Measurements from ENCODE around the gene RECQL5.

RECQL5 gene

DNA sequence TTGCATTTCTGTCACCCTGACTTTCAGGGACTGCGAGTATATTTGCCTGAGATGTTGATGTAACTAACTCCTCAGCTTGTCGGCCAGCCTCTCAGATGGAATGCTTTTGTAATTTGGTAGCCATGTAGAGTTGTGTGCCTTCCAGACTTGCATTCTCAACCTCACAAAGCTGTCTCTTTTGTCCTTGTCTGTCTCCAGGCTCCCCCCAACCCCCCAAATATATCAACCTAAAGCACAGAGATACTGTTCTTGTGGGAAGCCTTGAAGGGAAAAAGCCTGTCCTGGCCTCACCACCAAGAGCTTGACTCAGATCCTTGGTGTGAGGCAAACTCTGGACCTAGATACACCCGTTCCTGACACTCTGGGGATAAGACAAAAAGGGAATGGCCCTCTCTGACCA, 18.5 kb upstream of the RECQL5 start:
- DNase-seq = no peak

DNA sequence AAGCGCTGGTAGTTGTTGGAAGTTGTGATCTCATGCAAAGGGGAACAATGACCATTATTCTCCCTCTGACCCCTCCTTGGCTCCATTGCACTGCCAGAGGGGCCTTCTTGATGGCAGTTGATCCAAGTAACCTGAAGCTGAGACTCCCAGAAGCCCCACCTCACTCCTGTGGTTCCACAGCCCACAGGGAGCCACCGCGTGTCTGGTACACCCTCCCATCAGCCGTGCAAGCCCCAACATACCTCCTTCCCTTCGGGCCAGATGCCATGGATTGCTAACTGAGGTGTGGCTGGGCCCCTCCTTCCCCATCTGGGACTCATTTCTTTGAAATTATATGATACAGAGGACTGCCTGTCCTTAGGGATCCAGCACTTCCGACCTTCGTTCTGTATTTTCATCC, 18.0 kb upstream of the RECQL5 start:
- DNase-seq = no peak

DNA sequence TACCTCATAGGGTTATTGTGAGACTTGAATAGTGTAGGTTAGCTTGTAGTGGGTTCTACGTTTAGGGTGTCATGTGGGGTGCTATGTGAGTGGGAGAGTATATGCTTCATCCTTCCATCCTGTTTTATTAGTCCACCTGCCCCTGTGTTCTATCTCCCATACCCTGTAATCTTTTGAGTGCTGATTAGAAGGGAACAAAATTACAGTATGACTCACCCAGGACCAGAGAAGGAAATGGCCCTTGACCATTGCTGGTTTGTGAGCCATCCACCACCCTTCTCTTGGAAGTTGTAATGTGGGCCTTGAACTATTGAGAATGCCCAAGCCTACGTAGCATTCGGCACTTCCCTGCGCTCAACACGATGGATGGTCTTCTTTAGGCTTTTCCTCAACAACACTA, 17.3 kb upstream of the RECQL5 start:
- no peak for DNase-seq

DNA sequence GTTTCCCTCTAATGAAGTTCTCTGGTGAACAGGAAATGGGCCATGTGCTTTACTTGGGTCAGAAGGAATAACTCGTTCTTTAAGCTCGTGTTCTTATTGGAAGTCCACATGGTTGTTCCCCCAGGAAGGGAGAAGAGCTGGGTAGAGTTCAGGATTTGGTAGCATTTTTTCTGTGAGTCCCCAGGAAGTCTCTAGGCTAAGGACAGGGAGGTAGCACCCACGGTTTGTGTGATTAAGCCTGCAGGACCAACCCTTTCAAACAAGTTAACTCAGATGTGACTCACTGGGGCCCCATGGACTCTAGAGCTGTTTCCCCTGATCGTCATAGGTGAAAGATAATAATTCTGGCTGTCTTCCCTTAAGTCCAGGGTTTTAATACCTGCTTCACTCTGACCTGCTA, 16.6 kb upstream of the RECQL5 start:
- no peak for DNase-seq

DNA sequence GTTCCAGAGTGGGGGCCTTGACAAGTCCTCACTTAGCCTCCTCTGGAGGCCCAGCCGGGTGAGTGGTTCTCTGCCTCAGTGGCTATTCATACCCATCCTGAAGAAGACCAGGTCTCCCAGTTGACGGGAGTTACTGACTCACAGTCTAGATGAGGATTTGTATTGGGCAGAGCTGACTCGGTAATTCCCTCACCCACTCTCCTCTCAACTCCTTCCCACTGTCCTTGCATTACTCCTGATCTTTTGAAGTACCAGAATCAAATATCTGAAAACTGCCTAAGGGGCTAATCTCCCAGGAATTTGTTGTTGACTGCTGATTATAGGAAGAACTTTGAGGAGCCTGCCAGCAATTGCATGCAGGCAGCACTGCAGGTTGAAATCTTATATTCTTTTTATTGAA, 14.3 kb upstream of the RECQL5 start:
- DNase-seq = no peak

DNA sequence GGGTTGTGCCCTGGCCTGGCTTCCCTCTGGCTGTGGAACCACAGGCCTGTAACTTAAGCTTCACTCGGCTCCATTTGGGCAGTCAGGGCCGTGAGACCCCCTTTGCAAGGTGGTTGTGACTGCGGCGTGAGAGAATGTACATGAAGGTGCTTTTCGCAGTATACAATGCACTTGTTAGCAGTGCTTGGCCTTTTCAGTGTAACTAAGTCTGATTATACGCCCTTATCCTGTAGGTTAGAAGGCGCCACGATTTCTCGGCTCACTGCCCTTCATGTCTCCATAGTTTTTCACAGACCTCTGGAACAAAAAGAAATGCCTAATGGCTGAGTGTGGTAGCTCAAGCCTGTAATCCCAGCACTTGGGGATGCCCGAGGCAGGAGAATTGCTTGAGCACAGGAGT, 13.5 kb upstream of the RECQL5 start:
- no peak for DNase-seq

DNA sequence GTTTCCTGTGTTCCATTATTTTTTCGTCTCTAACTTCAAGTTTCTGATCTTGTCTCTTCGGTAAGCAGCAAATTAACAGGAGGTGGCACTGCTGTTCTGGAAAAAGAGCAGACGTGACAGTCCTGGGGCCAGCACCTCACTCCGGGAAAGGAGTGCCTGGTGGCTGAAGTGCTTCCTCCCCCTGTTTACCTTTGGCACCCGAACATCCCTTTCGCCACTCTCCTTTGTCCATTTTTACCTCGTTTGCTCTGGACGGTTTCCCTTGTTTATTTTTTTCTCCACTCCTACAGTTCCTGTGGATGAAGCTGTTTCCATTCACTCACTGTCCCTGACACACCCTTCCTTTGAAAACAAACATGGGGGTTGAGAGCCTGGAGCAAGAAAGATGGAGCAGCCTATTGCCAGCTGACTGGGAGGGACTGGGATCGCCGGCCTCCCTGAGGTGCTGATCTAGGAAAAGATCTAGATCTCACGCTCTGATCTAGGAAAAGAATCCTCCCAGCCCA, 12.8 kb upstream of the RECQL5 start:
- no peak for DNase-seq

DNA sequence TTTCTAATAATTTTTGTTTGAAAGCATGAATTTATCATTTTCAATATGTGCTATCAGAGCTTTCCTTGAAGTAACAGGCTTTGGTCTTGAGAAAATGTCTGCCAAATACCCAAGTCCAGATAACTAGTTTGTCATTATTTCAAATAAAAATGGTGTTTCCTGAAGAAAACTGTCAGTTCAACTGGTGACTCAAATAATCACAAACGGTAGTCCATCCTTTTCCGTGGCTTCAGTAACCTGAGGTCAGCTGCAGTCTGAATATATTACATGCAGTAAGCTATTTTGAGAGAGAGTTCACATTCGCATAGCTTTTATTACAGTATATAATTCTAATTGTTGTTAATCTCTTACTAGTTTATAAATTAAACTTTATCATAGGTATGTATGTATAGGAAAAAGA, 9.5 kb upstream of the RECQL5 start:
- DNase-seq = no peak

DNA sequence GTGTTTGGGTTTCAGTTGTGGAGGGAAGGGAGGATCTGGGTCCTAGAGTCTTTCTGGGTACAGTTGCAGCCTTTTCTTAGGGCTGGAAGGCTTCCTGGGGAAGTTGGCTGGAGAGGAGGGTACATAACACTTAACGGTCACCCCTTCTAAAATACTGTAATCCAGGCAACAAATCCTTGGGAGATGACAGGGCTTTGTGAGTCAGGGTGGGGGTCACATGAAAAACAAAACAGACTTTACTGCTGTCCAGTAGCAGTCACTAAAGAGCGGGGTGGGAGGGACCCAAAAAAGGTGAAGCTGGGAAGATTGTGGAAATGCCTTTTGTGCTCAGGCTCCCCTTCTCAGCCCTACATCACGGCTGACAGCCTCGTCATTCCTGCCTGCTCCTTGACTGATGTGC, 6.5 kb upstream of the RECQL5 start:
- no peak for DNase-seq

DNA sequence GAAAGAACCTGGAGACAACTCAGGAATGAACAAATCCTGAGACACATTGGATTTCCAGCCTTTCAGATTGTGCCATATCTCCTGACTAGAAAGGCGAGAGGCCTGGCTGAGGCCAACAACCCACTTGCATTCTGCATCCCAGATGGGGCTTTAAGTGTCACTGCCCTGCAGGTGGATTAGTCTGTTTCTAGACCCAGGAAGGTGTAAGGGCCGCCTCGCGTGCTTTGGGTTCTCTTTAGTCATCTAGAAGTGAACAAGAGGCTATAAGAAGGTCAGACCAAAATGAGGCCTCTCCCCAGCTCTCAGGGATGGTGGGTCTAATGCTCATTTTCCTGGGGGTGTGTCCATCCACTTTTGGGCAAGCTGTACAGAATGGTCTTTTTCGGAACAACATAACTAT, 5.1 kb upstream of the RECQL5 start:
- DNase-seq = no peak

DNA sequence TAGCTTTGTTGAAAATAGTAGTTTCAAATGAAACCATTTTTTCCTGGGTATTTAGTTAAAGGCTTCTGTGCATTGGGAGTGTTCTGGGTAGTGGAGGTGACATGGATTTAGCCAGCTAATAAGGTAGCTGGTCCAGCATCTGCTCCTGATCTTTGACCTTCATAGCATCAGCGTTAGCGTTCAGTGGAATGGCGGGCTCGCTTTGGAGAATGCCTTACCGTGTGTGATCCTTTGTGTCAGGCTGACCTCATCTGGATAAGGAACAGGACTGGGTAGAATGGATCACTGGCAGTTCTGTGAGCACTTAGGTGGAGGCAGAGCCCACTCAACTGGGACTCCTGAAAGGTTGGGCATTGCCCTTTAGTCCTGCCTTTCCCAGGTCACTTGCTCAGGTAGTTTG, 3.9 kb upstream of the RECQL5 start:
- DNase-seq = no peak

DNA sequence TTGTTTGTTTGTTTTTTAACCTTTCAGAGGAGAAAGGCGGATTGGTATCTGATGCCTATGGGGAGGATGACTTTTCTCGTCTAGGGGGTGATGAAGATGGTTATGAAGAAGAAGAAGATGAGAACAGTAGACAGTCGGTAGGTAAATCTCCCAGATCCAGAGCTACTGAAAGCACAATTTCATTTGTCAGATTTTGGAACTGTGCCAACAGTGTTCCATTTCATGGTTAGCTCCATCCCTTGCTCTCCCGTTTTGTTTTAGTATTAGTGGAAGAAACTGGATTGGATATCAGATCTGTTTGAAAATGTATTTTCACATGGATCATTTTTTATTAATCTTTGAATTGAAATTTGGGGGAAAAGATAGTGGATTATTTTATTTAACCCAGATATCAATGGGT, 1.5 kb upstream of the RECQL5 start:
- DNase-seq = no peak

DNA sequence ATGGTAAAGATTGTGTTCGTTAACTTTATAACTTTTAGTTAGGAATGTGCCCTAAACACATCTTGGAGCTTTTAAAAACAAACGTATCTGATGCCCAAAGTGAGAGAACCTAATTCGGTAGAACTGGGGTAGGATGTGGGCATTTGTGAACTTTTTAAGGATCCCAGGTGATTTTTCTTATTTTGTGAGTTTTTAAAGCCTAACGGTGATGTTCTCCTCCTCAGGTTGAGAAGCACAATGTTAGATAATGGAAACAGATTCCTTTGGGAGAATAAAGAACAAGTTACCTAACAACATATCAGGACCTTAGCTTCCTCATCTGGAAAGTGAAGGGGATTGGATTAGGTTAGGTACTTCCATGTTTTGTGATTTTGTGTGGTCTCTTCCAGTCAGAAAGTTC, 871 bp upstream of the RECQL5 start:
- no peak for DNase-seq

DNA sequence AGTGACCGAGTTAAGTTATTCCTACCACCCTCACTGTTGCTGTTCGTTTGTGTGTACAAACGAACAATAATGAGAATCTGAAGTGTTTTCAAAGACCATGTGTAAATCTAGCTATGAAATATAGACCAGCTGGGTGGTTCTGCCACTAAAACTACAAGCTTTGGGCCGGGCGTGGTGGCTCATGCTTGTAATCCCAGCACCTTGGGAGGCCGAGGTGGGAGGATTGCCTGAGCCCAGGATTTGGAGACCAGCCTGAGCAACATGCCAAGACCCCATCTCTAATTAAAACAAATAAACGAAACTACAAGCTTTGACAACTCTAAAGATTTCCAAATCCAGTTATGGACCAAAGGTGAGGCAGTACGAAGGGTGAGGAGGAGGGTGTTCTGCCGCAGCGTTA, 973 bp downstream of the RECQL5 start:
- DNase-seq = no peak

DNA sequence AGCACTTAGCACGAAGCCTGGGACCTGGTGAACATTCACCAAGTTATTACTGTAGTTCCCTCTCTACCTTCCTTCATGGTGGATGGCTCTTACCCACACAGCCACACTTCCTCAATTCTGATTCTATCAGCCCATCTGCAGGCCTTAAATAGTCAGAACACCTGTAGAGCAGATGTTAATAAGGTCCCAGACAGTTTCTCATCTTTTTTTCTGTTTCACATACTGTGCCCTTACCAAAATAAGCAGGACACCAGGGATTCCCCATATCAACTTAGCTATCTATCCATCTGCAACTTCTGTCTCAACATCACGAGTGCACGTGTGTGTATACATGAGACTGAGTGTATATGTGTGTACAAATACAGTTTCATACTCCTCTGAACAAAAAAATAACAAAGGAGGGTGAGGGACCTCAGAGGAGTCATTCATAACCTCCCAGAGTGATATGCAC, 2.8 kb downstream of the RECQL5 start:
- DNase-seq = no peak

DNA sequence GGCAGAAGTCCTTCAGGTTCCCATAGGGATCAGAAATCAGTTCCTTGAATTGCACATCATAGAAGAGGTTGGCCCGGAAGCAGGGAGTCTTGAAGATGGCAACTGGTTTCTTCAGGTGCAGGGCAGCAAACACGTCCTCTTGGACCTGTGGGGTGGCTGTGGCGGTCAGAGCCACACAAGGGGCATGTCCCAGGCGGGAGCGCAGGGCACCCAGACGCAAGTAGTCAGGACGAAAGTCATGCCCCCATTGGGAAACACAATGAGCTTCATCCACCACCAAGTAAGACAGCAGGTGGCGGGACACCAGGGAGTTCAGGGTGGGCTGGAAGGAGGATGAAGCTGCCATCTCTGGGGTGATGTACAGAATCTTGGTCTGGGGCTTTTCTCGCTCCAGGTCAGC, 4.4 kb downstream of the RECQL5 start:
- no peak for DNase-seq

DNA sequence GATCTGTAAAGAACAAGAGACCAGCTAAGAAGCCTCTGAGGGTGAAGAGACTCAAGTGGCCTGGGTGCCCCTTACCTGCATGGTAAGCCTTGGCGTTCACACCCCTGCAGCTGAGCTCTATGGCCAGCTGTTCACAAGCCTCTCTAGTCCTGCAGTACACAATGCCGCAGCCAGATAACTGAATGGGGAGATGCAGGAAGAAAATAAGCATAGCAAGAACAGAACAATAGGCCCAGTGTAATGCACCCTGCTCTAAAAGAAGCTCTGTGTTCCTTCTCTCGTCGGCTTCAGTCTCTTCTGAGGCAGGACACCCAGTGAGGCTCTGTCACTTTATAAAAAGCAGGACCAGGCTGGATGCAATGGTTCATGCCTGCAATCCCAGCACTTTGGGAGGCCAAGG, 5.4 kb downstream of the RECQL5 start:
- no peak for DNase-seq

DNA sequence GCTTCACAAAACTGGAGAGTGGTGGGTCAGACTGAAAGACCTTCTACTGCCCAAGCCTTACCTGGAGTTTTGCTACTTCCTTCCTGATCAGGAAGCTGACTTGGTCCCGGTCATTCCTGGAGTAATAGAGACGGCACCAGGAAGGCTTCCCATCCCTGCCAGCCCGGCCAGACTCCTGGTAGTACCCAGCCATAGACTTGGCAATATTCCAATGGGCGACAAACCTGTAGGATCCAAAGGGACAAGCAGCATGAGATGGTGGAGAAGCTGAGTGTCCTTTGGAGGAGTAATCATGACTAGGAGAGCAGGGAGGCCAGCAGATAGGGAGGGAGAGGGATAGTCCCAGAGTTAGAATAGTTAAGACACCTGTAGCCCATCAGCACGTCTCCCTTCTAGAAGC, 8.7 kb downstream of the RECQL5 start:
- no peak for DNase-seq

DNA sequence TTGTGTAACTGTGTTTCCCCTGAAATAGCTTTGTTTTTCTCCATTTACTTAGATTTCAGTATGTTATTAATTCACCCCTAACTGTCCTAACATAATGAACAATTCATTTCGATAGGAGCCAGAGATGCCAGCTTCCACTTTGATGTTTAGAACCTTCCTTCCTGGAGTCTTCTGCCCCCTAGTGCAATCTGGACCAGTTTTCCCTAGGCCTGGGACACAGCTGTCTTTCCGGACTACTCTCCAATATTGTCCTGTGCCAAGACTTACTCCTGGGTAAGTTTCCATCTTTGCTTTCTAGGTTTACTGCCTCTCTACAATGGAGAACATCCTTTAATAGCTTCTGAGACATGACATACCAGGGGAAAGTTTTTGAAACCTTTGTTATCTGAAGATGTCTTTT, 12.8 kb downstream of the RECQL5 start:
- no peak for DNase-seq

DNA sequence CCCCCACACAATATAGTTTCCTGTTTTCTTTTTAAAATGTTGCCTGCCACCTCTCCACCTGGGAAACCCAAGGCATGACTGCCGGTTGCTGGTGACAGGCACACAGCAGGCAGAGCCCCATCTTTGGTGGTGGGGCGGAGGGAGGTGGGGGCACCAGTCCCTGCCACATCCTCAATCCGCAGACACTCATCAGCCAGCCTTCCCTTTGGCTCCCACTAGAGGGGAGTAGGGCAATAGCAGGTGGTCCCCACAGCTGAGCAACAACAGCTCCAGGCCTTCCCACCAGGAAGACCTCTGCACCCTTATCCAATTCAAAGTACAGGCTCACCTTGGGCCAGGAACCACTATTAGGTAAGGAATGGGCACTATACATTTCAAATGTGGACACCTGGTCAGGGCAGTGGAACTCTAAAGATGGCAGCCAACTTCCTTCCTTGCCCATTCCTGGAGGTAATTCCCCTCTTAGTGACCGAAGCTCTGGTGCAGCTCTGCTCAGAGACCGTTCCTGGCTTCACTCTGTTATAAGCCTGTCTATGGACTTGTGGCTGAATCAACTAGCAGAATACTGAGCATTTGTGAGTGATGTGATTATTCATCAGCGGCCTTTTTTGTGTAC, 13.9 kb downstream of the RECQL5 start:
- peak; percentile 23 for DNase-seq

DNA sequence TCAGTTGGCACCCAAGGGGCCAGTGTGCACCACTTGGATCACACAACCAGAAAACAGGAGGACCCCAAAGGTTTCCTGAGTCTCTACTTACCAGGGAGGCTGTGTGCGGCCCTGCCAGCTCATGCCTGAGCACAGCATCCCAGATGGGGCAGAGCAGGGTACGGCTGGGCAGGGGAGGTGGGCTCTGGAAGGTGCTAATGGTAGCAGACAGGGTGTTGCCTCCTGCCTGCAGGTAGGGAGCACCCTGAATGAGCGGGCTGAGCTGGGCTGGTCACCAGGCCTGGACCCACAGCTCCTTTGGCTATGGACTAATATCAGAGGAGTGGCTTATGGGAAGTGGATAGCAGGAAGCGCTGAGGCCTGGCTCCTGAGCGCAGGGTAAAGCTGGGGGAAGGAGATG, 14.6 kb downstream of the RECQL5 start:
- no peak for DNase-seq

DNA sequence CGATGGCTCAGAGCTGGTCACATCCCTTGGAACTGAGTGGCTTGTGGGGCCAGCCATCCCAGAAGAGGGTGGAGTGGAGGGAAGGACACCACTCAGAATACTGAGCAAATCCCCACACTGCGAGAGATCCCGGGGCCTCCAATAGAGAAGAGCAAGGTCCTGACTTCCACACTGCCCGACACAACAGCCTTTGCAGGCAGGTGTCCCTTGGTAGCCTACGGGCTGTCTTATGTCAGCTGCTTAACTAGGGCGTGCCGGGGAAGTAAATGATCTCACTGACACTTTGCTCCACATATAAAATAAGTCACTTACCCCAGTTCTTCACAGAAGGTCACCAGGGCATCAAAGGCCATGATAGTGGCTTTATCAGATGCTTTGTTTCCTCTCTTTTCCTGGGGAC, 16.1 kb downstream of the RECQL5 start:
- no peak for DNase-seq

DNA sequence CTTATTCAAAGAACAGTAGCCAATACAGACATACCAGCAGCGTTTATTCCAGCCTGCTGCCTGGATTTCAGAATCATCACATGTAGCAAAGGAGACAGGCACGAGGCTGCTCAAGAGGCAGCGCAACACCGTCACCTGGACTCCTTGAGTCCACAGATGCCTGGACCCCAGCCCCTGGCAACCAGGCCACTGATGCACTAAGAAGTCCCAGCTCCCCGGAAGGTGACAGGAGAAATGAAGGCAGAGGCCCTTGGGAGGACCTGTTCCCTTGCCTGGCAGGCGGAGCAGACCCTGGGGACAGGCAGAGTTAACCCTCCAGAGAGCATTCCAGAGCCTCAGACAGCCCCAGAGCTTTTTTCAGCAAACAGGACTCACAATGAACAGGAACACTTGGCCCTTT, 17.3 kb downstream of the RECQL5 start:
- DNase-seq = no peak

DNA sequence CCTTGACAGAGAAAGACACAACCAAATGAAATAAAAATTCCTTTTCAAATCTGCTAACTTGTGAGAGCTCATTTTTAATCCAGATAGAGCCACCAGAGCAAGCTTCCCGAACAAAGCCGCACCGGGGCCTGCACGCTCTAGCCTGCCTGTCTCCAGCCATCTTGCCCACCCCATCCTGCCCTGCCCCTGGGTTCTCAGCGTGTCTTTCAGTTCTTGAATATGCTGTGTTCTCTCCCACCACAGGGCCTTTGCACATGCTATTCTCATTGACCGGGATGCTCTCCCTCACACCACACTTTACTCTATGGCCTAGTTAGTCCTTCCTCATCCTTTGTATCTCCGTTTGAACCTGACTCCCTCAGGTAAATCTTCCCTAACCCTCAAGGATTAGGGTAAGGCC, 19.0 kb downstream of the RECQL5 start:
- DNase-seq = no peak

DNA sequence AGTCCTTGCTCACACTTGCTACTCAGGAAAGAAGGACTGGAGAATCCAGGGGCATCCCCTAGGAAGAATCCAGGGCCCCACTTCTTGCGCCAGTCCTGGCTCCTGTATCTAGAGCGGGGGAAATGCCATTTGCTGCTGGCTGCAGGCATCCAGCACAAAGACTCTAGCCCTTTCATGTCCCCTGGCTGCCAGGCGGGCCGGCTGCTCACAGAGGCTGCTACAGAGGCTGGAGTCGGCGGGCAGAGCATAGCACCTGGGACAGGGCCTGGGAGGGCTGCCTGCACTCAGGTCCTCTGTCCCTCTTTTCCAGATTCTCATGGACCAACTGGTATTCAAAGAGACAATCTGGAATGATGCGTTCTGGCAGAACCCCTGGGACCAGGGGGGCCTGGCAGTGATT, 19.9 kb downstream of the RECQL5 start:
- no peak for DNase-seq

DNA sequence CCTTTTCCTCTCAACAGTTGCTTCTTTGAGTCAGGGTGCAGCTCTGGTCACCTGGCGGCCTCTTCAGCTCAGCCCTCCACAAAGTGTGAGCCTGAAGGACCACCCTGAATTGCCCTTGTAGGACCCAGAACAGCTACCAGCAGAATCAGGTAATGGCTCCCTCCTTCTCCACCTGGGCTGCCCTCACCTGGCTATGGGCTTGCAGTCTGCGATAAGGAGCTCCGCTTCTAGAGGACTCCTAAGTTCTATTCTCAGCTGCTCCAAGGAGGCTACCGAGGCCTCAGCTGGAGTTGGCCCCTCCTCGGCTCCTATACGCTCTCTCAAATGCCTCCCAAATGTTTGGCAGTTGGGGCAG, 20.3 kb downstream of the RECQL5 start:
- no peak for DNase-seq
